ENCODE results near the gene HRH3. TPM values are rescaled to one million over a fixed set of nuclear protein-coding genes. Genes with fewer than 3 reads are reported as not detected.

The HRH3 gene
- total RNA-seq, 1 donor from 2014 or later: not detected

DNA sequence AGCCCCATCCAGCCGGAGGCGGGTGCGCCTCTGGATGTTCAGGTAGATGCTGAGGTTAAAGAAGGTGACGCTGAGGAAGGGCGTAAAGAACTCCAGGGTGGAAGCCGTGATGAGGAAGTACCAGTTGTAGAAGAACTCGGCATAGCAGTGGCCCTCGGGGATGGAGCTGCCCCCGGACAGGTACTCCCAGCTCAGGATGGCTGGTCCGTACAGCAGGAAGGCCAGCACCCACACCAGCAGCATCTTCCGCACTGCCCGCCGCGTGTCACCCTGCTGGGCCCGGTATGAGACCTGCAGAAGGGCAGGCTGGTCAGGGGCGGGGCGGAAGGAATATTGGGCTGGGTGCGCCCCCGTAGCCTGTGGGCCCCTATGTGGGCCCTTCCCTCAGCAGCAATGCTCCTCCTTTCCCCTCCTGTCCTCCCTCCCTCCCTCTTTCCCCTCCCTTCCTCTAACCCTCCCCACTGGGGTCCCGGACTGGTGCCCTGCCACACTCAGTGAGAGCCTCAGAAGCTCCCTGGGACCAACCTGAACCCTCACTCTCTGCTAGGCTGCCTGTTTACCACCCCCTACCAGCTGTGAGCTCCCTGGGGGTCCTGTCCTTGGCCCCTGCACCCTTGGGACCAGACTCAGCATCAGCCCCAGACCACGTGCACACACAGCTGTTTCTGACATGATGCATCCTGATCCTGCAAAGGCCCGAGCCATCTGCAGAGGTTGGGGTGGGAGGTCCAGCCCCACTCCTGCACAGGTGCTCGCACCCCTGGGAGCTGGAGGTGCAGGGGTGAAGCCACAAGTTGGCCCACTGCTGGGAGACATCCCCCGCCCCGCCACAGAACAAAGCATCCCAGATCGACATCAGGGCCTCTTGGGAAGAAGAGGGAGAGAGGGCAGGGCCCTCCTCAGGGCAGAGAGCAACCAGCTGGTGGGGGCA, 3.2 kb downstream of the HRH3 start:
- no peak for DNase-seq (ENCODE audit: low read depth)

GRCh38 chr20:62215991-62216635, 4.0 kb downstream of the HRH3 start:
- no peak overlapping the region for H3K4me3 ChIP-seq (ENCODE audit: low read depth, low read length)
- TF ChIP-seq, protein P1, sequence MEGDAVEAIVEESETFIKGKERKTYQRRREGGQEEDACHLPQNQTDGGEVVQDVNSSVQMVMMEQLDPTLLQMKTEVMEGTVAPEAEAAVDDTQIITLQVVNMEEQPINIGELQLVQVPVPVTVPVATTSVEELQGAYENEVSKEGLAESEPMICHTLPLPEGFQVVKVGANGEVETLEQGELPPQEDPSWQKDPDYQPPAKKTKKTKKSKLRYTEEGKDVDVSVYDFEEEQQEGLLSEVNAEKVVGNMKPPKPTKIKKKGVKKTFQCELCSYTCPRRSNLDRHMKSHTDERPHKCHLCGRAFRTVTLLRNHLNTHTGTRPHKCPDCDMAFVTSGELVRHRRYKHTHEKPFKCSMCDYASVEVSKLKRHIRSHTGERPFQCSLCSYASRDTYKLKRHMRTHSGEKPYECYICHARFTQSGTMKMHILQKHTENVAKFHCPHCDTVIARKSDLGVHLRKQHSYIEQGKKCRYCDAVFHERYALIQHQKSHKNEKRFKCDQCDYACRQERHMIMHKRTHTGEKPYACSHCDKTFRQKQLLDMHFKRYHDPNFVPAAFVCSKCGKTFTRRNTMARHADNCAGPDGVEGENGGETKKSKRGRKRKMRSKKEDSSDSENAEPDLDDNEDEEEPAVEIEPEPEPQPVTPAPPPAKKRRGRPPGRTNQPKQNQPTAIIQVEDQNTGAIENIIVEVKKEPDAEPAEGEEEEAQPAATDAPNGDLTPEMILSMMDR (conservative IDR thresholded peaks at IDR 0.05; ENCODE audit: low read depth, low read length): no peak
- no peak for DNase-seq (ENCODE audit: low read depth)

More for the DNA sequence above, 3.2 kb downstream of the HRH3 start:
- no peak overlapping the region for H3K4me3 ChIP-seq (ENCODE audit: low read depth, low read length)
- TF ChIP-seq, protein P1 (conservative IDR thresholded peaks at IDR 0.05; ENCODE audit: low read depth, low read length): no peak

DNA sequence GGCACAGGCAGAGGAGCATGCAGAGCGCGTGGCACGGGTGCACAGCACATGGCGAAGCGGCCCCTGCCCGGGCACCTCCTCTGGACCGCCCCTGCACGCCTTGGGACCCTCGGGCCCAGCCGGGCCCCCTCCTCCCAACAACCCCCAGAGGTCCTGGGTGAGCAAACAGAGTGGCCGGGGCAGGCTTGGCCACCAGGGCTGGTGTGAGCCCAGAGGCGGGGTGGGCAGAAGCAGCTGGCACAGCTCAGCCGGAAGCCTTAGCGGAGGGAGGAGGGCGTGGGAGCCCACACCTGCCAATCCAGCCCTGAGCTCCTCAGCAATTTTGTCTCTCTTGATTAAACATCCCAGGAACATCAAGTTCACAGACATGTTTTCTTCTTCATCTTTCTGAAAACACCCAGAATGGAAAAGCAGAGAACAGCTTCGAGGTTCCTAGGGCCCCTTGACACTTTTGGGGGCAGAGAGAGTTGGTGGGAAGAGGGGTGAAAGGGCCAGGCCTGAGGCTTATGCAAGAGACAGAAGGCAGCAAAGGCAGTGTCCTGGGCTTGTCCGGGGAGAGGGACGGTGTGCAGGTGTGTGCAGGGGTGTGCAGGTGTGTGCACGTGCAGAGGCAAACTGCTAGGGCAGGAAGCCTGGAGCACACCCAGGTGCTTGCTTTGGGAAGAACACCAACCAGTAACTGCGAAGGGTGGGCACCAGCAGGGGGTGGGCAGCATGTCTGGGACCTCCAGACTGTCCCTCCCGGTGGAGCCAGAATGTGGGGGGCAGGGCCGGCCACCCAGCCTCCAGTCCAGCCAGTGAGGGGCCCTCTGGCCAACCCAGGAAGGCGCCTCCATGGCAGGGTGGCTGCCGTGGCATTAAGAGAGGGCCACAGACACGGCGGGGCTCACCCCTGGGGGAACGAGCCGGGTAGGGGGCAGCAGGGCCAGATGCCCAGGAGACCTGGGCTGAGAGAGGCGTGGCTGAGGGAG, 4.8 kb downstream of the HRH3 start:
- no peak for DNase-seq (ENCODE audit: low read depth)
- TF ChIP-seq, protein P1 (conservative IDR thresholded peaks at IDR 0.05; ENCODE audit: low read depth, low read length): no peak
- H3K4me3 ChIP-seq (ENCODE audit: low read depth, low read length): no peak overlapping the region

- no peak for DNase-seq (ENCODE audit: low read depth)
- TF ChIP-seq, protein P1 (conservative IDR thresholded peaks at IDR 0.05; ENCODE audit: low read depth, low read length): no peak
Measured at GRCh38 chr20:62214067-62214466, 6.0 kb downstream of the HRH3 start.

DNA sequence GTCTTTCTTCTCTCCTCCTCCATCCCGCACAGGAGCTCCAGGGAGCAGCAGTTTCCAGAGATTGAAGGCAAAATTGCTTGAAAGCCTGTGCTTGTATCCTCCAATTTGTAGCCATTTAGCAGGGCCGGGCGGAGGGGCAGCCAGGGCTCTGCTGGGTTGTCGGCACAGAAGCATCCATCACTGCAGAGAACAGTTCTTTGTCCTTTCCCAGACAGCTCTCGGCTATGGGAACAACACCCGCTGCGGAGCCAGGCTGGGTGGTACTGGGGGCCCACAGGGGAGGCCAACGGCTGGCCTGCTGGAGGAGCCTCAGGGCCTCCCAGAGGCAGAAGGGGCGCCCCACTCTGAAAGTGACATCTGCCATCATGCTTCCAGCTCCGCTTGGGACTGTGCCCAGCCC, 7.8 kb downstream of the HRH3 start:
- TF ChIP-seq, protein P1 (conservative IDR thresholded peaks at IDR 0.05; ENCODE audit: low read depth, low read length): no peak
- H3K4me3 ChIP-seq (ENCODE audit: low read depth, low read length): no peak overlapping the region
- DNase-seq (ENCODE audit: low read depth): no peak

More at GRCh38 chr20:62214067-62214466, 6.0 kb downstream of the HRH3 start:
- H3K4me3 ChIP-seq (ENCODE audit: low read depth, low read length): no peak overlapping the region

DNA sequence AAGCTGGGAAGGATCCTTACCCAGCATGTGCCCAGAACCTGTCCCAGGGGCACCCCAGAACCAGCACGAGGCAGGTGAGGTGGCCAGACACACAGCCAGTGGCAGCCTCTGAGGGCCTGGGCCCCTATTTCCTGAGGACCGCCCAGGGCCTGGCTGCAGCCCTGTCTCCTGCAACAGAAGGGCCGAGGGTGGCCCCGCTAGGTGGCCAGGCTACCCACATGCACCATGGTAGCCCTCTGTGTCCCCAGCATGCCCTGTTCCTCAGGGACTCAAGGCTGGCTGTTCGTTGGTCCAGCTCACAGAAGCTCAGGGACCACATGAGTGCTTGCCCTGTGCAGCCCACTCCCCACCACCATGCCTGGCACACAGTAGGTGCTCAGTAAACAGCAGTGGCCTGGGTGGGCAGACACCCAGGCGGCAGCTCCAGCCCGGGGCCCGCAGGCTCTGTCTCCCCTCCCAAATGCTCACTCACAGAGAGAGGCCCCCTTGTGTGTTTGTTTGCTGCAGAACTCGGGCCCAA, 8.2 kb downstream of the HRH3 start:
- TF ChIP-seq, protein P1 (conservative IDR thresholded peaks at IDR 0.05; ENCODE audit: low read depth, low read length): no peak
- H3K4me3 ChIP-seq (ENCODE audit: low read depth, low read length): no peak overlapping the region

More for the DNA sequence above, 8.2 kb downstream of the HRH3 start:
- DNase-seq (ENCODE audit: low read depth): no peak

Measured in epithelial cell of proximal tubule (primary cell).